Measurements from ENCODE around the gene VANGL2. TPM values are rescaled to one million over a fixed set of nuclear protein-coding genes. Genes with fewer than 3 reads are reported as not detected.

VANGL2 gene
- polyA plus RNA-seq, 1 donor = 18.8 TPM

GRCh38 chr1:160459056-160459455 is 58.7 kb downstream of the VANGL2 start:
- no peaks in the 10 kb centered on the region for H3K27me3 ChIP-seq (ENCODE audit: control insufficient read depth, insufficient read depth, low read length)
- no peak overlapping the region for H3K4me3 ChIP-seq (ENCODE audit: low read length)
- H3K9me3 ChIP-seq (ENCODE audit: control insufficient read depth, low read depth, low read length) = no peaks in the 10 kb centered on the region
- no CpG with 5 or more reads among the region's 2 CpGs for WGBS (ENCODE audit: insufficient coverage, low lambda C conversion rate)
- DNase-seq = no peak
- no peaks in the 10 kb centered on the region for H3K36me3 ChIP-seq (ENCODE audit: control insufficient read depth, insufficient read depth, low read length)
- no peak overlapping the region for H3K27ac ChIP-seq (ENCODE audit: low read length)
- no peaks in the 10 kb centered on the region for H3K4me1 ChIP-seq (ENCODE audit: control insufficient read depth, insufficient read depth, low read length)

- H3K27me3 ChIP-seq (ENCODE audit: control insufficient read depth, insufficient read depth, low read length) = no peaks in the 10 kb centered on the region
- no peak overlapping the region for H3K27ac ChIP-seq (ENCODE audit: low read length)
- H3K36me3 ChIP-seq (ENCODE audit: control insufficient read depth, insufficient read depth, low read length) = no peaks in the 10 kb centered on the region
- no peak for DNase-seq
- no peaks in the 10 kb centered on the region for H3K9me3 ChIP-seq (ENCODE audit: control insufficient read depth, low read depth, low read length)
- WGBS (ENCODE audit: insufficient coverage, low lambda C conversion rate) = 100% methylated on average over 1 of the region's 2 CpGs
- no peaks in the 10 kb centered on the region for H3K4me1 ChIP-seq (ENCODE audit: control insufficient read depth, insufficient read depth, low read length)
- no peak overlapping the region for H3K4me3 ChIP-seq (ENCODE audit: low read length)
These were observed 59.3 kb downstream of the VANGL2 start for GRCh38 chr1:160459687-160460086.

DNA sequence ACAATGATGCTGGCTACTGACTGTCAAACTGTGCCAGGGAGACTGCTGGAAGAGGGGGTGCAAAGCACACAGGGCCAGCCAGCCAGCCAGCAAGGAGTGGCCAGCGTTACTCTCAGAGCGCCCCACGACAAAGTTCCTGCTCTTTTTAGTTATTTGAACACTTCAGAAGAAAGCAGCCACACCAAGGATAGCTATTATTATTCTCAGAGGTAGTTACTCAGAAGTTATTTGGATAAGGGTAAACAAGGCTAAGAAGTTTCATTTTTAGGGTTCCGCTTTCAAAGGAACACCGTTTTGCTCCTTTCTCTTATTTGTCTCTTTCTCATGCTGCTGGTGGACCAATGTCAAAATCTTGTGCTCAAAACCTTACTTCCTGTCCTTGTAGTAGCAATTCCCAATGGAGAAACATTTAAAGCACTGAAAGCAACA is 59.9 kb downstream of the VANGL2 start:
- Histone ChIP-seq H3K36me3 (ENCODE audit: control insufficient read depth, insufficient read depth, low read length) (no peaks in the 10 kb centered on the region), H3K4me3 (ENCODE audit: low read length) (no peak overlapping the region), H3K27ac (ENCODE audit: low read length) (no peak overlapping the region), H3K9me3 (ENCODE audit: control insufficient read depth, low read depth, low read length) (no peaks in the 10 kb centered on the region), H3K27me3 (ENCODE audit: control insufficient read depth, insufficient read depth, low read length) (no peaks in the 10 kb centered on the region), H3K4me1 (ENCODE audit: control insufficient read depth, insufficient read depth, low read length) (no peaks in the 10 kb centered on the region)
- DNase-seq = no peak
- 100% methylated on average over 2 of the region's 5 CpGs for whole genome bisulfite sequencing (ENCODE audit: insufficient coverage, low lambda C conversion rate)

DNA sequence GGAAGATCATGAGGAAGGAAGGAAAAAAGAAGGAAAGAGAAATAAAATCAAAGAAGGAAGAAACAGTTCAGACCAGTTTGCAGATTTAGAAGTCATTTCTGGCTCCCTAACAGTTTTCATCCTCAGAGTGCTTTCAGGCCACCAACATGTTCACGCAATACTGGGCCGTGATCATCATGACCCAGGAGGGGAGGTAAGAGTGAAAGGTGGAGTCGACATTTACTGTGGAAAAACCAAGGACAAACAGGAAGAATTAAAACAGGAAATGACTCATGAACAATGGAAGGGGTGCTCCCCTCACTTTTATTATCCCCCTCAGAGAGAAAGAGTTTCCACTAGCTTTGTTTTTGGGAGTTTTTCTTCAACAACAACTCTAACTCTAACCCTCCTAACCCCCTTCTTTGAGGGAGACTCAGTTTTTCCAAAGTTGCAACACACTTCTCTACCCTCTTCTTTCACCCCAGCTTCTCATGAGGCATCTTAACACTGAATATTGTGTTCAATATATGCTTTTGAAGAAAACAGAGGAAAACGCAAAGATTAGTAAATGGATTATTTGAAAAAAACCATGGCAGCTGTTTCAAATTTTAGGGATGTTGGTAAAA is 60.4 kb downstream of the VANGL2 start:
- H3K27ac ChIP-seq (ENCODE audit: low read length) = no peak overlapping the region
- H3K4me1 ChIP-seq (ENCODE audit: control insufficient read depth, insufficient read depth, low read length) = no peaks in the 10 kb centered on the region
- WGBS (ENCODE audit: insufficient coverage, low lambda C conversion rate) = 100% methylated on average over 1 of the region's 4 CpGs
- H3K4me3 ChIP-seq (ENCODE audit: low read length) = no peak overlapping the region
- DNase-seq = no peak
- H3K36me3 ChIP-seq (ENCODE audit: control insufficient read depth, insufficient read depth, low read length) = no peaks in the 10 kb centered on the region
- no peaks in the 10 kb centered on the region for H3K27me3 ChIP-seq (ENCODE audit: control insufficient read depth, insufficient read depth, low read length)
- no peaks in the 10 kb centered on the region for H3K9me3 ChIP-seq (ENCODE audit: control insufficient read depth, low read depth, low read length)

GRCh38 chr1:160465123-160465522 is 64.8 kb downstream of the VANGL2 start:
- Histone ChIP-seq H3K4me3 (ENCODE audit: low read length) (no peak overlapping the region), H3K9me3 (ENCODE audit: control insufficient read depth, low read depth, low read length) (no peaks in the 10 kb centered on the region), H3K36me3 (ENCODE audit: control insufficient read depth, insufficient read depth, low read length) (no peaks in the 10 kb centered on the region), H3K4me1 (ENCODE audit: control insufficient read depth, insufficient read depth, low read length) (no peaks in the 10 kb centered on the region), H3K27me3 (ENCODE audit: control insufficient read depth, insufficient read depth, low read length) (no peaks in the 10 kb centered on the region), H3K27ac (ENCODE audit: low read length) (no peak overlapping the region)
- no peak for DNase-seq
- WGBS (ENCODE audit: insufficient coverage, low lambda C conversion rate) = no CpG with 5 or more reads among the region's 6 CpGs

GRCh38 chr1:160466961-160467360 is 66.6 kb downstream of the VANGL2 start:
- WGBS (ENCODE audit: insufficient coverage, low lambda C conversion rate) = 100% methylated on average over 1 of the region's 2 CpGs
- no peaks in the 10 kb centered on the region for H3K36me3 ChIP-seq (ENCODE audit: control insufficient read depth, insufficient read depth, low read length)

DNA sequence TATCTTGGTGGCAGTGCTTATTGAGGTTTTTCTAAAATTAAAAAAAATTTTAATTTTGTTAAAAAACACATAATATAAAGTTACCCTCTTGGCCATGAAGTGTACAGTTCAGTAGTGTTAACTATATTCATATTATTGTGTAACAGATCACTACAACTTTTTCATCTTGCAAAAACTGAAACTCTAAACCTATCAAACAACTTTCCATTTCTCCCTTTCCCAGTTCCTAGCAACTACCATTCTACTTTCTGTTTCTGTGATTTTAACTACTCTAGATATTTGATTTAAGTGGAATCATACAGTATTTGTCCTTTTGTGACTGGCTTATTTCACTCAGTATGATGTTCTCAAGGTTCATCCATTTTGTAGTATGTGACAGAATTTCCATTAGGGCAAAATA is 67.2 kb downstream of the VANGL2 start:
- Histone ChIP-seq H3K36me3 (ENCODE audit: control insufficient read depth, insufficient read depth, low read length) (no peaks in the 10 kb centered on the region), H3K27ac (ENCODE audit: low read length) (no peak overlapping the region), H3K4me1 (ENCODE audit: control insufficient read depth, insufficient read depth, low read length) (no peaks in the 10 kb centered on the region), H3K27me3 (ENCODE audit: control insufficient read depth, insufficient read depth, low read length) (no peaks in the 10 kb centered on the region), H3K4me3 (ENCODE audit: low read length) (no peak overlapping the region), H3K9me3 (ENCODE audit: control insufficient read depth, low read depth, low read length) (no peaks in the 10 kb centered on the region)
- no peak for DNase-seq

More at GRCh38 chr1:160466961-160467360, 66.6 kb downstream of the VANGL2 start:
- Histone ChIP-seq H3K4me3 (ENCODE audit: low read length) (no peak overlapping the region), H3K9me3 (ENCODE audit: control insufficient read depth, low read depth, low read length) (no peaks in the 10 kb centered on the region), H3K4me1 (ENCODE audit: control insufficient read depth, insufficient read depth, low read length) (no peaks in the 10 kb centered on the region), H3K27me3 (ENCODE audit: control insufficient read depth, insufficient read depth, low read length) (no peaks in the 10 kb centered on the region), H3K27ac (ENCODE audit: low read length) (no peak overlapping the region)
- no peak for DNase-seq

DNA sequence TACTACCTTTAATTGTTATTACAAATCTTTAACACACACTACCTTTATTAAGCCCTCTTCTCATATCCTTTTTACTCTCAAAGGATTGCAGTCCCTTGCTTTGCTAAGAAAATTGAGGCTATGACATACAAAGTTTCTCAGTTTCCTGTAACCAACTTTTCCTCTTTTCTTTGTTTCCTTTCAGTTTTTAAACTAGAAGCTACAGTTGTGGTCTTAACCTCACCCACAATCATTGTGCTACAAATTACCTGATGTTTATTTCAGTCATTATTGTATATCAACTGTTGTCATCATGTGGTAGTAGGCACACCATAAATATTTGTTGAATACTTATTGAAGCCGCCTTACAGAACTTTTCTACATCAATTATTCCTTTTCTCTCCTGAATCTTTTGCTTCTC is 70.9 kb downstream of the VANGL2 start:
- H3K9me3 ChIP-seq (ENCODE audit: control insufficient read depth, low read depth, low read length) = no peaks in the 10 kb centered on the region
- no peak overlapping the region for H3K27ac ChIP-seq (ENCODE audit: low read length)
- H3K27me3 ChIP-seq (ENCODE audit: control insufficient read depth, insufficient read depth, low read length) = no peaks in the 10 kb centered on the region
- H3K36me3 ChIP-seq (ENCODE audit: control insufficient read depth, insufficient read depth, low read length) = no peaks in the 10 kb centered on the region
- no peaks in the 10 kb centered on the region for H3K4me1 ChIP-seq (ENCODE audit: control insufficient read depth, insufficient read depth, low read length)
- no peak overlapping the region for H3K4me3 ChIP-seq (ENCODE audit: low read length)
- no peak for DNase-seq
- WGBS (ENCODE audit: insufficient coverage, low lambda C conversion rate) = 100% methylated on average over 1 of the region's 1 CpG

DNA sequence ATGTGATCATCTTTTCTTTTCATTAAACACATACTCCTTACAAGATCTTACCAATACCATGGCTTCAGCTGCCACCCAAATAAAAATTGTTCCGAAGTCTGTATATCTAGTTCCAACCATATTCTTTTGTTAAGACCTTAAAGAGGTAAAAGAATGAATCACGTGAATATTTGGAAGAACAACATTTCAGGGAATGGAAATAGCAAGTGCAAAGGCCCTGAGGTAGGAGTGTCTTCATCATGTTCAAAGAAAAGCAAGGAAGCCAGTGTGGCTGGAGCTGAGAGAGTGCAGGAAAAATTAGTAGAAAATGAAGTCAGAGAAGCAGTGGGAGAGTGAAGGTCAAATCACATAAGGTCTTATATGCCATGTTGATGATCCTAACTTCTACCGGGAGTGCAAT is 71.7 kb downstream of the VANGL2 start:
- 100% methylated on average over 2 of the region's 3 CpGs for WGBS (ENCODE audit: insufficient coverage, low lambda C conversion rate)
- Histone ChIP-seq H3K4me3 (ENCODE audit: low read length) (no peak overlapping the region), H3K9me3 (ENCODE audit: control insufficient read depth, low read depth, low read length) (no peaks in the 10 kb centered on the region), H3K27me3 (ENCODE audit: control insufficient read depth, insufficient read depth, low read length) (no peaks in the 10 kb centered on the region), H3K36me3 (ENCODE audit: control insufficient read depth, insufficient read depth, low read length) (no peaks in the 10 kb centered on the region), H3K27ac (ENCODE audit: low read length) (no peak overlapping the region), H3K4me1 (ENCODE audit: control insufficient read depth, insufficient read depth, low read length) (no peaks in the 10 kb centered on the region)
- no peak for DNase-seq

DNA sequence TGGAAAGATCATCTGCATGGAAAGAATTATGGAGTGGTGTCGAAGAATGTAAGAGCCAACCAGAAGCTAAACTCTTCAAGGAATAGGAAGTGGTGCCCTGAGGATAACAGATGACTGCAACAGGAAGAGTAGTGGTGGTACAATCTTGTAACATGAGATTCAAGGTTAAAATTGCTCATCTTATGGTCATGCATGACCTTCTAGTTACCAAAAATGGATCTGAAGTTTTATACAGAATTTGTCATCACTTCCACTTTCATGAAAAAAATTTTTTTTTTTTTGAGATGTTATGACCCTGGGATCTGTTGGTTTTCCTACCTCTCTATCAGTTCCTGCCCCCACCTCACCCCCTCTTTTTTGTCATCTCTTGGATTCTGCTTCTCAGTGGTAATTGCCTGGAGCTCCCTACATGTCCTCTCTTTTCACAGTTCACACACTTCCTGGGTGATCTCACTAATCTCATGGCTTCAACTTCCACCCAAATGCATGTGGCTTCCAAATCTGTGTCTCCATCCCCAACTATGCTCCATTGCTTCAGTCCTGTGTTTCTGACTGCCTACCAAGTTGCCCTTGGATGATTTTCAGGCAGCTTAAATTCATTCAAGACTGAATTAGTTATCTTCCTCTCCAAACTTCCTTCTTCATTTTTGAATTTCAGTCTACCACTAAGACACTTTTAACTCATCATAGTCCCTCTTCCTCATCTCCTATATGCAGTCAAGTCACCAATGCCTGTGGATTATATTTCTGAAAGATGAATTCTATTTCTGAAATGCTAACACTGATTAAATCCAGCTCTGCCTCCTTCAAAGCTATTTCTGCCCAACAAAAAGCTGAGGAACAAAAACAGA is 74.3 kb downstream of the VANGL2 start:
- no peaks in the 10 kb centered on the region for H3K4me1 ChIP-seq (ENCODE audit: control insufficient read depth, insufficient read depth, low read length)
- no peak overlapping the region for H3K27ac ChIP-seq (ENCODE audit: low read length)
- no peaks in the 10 kb centered on the region for H3K36me3 ChIP-seq (ENCODE audit: control insufficient read depth, insufficient read depth, low read length)
- H3K4me3 ChIP-seq (ENCODE audit: low read length) = no peak overlapping the region
- H3K27me3 ChIP-seq (ENCODE audit: control insufficient read depth, insufficient read depth, low read length) = no peaks in the 10 kb centered on the region
- H3K9me3 ChIP-seq (ENCODE audit: control insufficient read depth, low read depth, low read length) = no peaks in the 10 kb centered on the region
- WGBS (ENCODE audit: insufficient coverage, low lambda C conversion rate) = 100% methylated on average over 1 of the region's 1 CpG
- no peak for DNase-seq
